Keratinocyte (primary cell): ENCODE measurements around the gene P2RX1. TPM values are rescaled to one million over a fixed set of nuclear protein-coding genes. Genes with fewer than 3 reads are reported as not detected.

ENCODE experiments used
- DNase-seq: peaks from one replicate; pipeline ENCODE4 v3.0.0-alpha.2; 2011; ENCODE audit warnings: low read depth, missing footprints, low spot score
- FAIRE-seq: peaks from 2 replicates; lab custom pipeline; 2011; peaks lifted over from hg19 to GRCh38; lab: Jason Lieb, UNC
- H2AFZ ChIP-seq: 2 replicates; pipeline ENCODE4 v1.6.0; 2012; ENCODE audit warnings: low read length, control low read depth, inconsistent platforms; ENCODE audit not compliant: control insufficient read depth
- H3K27ac ChIP-seq: 2 replicates; pipeline ENCODE4 v1.5.1; 2011; ENCODE audit warnings: low read length; ENCODE audit not compliant: control insufficient read depth, insufficient read depth
- H3K27me3 ChIP-seq: 3 replicates; pipeline ENCODE4 v1.6.0; 2011; ENCODE audit warnings: low read length; ENCODE audit not compliant: control insufficient read depth, insufficient read depth; ENCODE audit errors: extremely low read depth
- H3K36me3 ChIP-seq, 2 experiments: 2 replicates in 1 of 2; 3 replicates in 1 of 2; pipeline ENCODE4 v1.5.1; 2011; ENCODE audit warnings: low read length in 2 of 2, mild to moderate bottlenecking in 1 of 2; ENCODE audit not compliant: control insufficient read depth in 2 of 2, insufficient read depth in 2 of 2; ENCODE audit errors: extremely low read depth in 1 of 2
- H3K4me1 ChIP-seq: 3 replicates; pipeline ENCODE4 v1.5.1; 2011; ENCODE audit warnings: low read length; ENCODE audit not compliant: control insufficient read depth, insufficient read depth; ENCODE audit errors: extremely low read depth
- H3K4me2 ChIP-seq: 3 replicates; pipeline ENCODE4 v1.6.0; 2011; ENCODE audit warnings: low read depth, low read length; ENCODE audit not compliant: control insufficient read depth, insufficient read depth; ENCODE audit errors: extremely low read depth
- H3K4me3 ChIP-seq, 3 experiments: fragments of 200-600 bp in 1 of 3; sonication (generic) in 1 of 3; 2 replicates in 2 of 3; 3 replicates in 1 of 3; pipeline ENCODE4 v1.5.1; 2011 to 2016; ENCODE audit warnings: low read length in 3 of 3, mild to moderate bottlenecking in 3 of 3, control low read depth in 2 of 3, inconsistent platforms in 1 of 3, low read depth in 1 of 3, mixed read lengths in 1 of 3, mixed run types in 1 of 3, moderate library complexity in 1 of 3; ENCODE audit not compliant: control insufficient read depth in 2 of 3, insufficient read depth in 2 of 3; ENCODE audit errors: extremely low read depth in 1 of 3
- H3K79me2 ChIP-seq: 2 replicates; pipeline ENCODE4 v1.6.0; 2012; ENCODE audit warnings: low read length; ENCODE audit not compliant: control insufficient read depth, insufficient read depth
- H3K9ac ChIP-seq: 3 replicates; pipeline ENCODE4 v1.6.0; 2011; ENCODE audit warnings: low read length; ENCODE audit not compliant: control insufficient read depth, insufficient read depth; ENCODE audit errors: extremely low read depth
- H3K9me1 ChIP-seq: 3 replicates; pipeline ENCODE4 v1.6.0; 2011; ENCODE audit warnings: low read length; ENCODE audit not compliant: control insufficient read depth, insufficient read depth; ENCODE audit errors: extremely low read depth
- H3K9me3 ChIP-seq: 2 replicates; pipeline ENCODE4 v1.5.1; 2012; ENCODE audit warnings: low read depth, low read length; ENCODE audit not compliant: control insufficient read depth
- H4K20me1 ChIP-seq: 3 replicates; pipeline ENCODE4 v1.6.0; 2011; ENCODE audit warnings: low read length; ENCODE audit not compliant: control insufficient read depth, insufficient read depth; ENCODE audit errors: extremely low read depth
- EZH2 ChIP-seq: IDR thresholded peaks from one replicate; pipeline ENCODE4 v1.6.1; 2012; ENCODE audit warnings: inconsistent platforms, mild to moderate bottlenecking, low read length, moderate library complexity
- dilution Hi-C: fragments of 300-500 bp; cut with MboI; formaldehyde crosslinking; loops from one replicate; pipeline ENCODE4 v1.7.0; 2020; ENCODE audit warnings: low sequenced_read_pairs; ENCODE audit not compliant: extremely low pct_ligation_motif_present
- polyA plus RNA-seq, 5 experiments: library from polyadenylated mRNA; depleted of rRNA in 3 of 5; stranded (reverse) in 3 of 5; stranded (forward) in 1 of 5; unstranded in 1 of 5; fragments of >200 nt; gene quantifications; 1 replicate in 1 of 5; 2 replicates in 3 of 5; 3 replicates in 1 of 5; pipeline versions ENCODE4 v1.2.1 to v1.2.3, GENCODE V29; 2011 to 2012; ENCODE audit warnings: missing spikeins in 2 of 5, low read depth in 1 of 5, low replicate concordance in 1 of 5
- TF ChIP-seq, protein P1 (sequence below), 3 experiments: IDR thresholded peaks in 1 of 3; conservative IDR thresholded peaks in 1 of 3; optimal IDR thresholded peaks in 1 of 3; 2 replicates in 2 of 3; 3 replicates in 1 of 3; pipeline versions ENCODE3 to v1.5.1; 2011; ENCODE audit warnings: low read length in 3 of 3, mild to moderate bottlenecking in 3 of 3, moderate library complexity in 2 of 3, control low read depth in 1 of 3, inconsistent platforms in 1 of 3; ENCODE audit not compliant: insufficient read depth in 2 of 3; ENCODE audit errors: extremely low read depth in 1 of 3

Gene P2RX1
- polyA plus RNA-seq, 1 donor (not counting 4 experiments of a cell fraction or from before 2014, with no cell fraction given): not detected

DNA sequence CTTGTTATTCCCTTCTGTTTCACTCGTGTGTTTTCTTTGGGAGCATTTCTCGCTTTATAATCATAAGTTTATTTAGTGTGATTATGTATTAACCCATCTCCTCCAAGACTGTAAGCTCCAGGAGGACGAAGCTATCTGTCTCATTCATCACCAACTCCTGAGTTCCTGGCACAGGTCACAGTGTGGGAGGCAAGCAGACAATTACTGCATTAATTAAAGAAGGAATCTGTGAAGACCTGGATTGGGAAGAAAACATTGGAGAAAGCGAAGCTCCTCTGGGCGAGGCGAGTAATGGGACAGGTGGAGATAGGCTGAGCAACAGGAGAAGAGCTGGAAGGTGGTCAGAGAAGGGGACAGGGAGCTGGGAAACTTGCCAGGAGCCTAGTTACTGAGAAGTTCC, 15.6 kb downstream of the P2RX1 start:
- Histone ChIP-seq H4K20me1 (no peaks in the 10 kb centered on the region), H3K9me1 (no peaks in the 10 kb centered on the region), H3K4me2 (no peak overlapping the region), H3K27me3 (no peaks in the 10 kb centered on the region), H3K36me3 (no peaks in the 10 kb centered on the region), H3K27ac (no peak overlapping the region), H2AFZ (no peak overlapping the region), H3K9ac (no peak overlapping the region), H3K9me3 (no peaks in the 10 kb centered on the region), H3K4me3 (no peak overlapping the region), H3K79me2 (no peaks in the 10 kb centered on the region), H3K4me1 (no peaks in the 10 kb centered on the region)
- DNase-seq (no peak), FAIRE-seq (no peak)
- TF ChIP-seq, protein P1, sequence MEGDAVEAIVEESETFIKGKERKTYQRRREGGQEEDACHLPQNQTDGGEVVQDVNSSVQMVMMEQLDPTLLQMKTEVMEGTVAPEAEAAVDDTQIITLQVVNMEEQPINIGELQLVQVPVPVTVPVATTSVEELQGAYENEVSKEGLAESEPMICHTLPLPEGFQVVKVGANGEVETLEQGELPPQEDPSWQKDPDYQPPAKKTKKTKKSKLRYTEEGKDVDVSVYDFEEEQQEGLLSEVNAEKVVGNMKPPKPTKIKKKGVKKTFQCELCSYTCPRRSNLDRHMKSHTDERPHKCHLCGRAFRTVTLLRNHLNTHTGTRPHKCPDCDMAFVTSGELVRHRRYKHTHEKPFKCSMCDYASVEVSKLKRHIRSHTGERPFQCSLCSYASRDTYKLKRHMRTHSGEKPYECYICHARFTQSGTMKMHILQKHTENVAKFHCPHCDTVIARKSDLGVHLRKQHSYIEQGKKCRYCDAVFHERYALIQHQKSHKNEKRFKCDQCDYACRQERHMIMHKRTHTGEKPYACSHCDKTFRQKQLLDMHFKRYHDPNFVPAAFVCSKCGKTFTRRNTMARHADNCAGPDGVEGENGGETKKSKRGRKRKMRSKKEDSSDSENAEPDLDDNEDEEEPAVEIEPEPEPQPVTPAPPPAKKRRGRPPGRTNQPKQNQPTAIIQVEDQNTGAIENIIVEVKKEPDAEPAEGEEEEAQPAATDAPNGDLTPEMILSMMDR (optimal IDR thresholded peaks at IDR 0.05 in 1 of 3, IDR thresholded peaks at IDR 0.05 in 1 of 3, conservative IDR thresholded peaks at IDR 0.05 in 1 of 3; ENCODE audit: extremely low read depth in 1 of 3, insufficient read depth in 2 of 3, low read length in 3 of 3): no peak
- TF ChIP-seq EZH2: no peak
- dilution Hi-C loops: no loop called here

DNA sequence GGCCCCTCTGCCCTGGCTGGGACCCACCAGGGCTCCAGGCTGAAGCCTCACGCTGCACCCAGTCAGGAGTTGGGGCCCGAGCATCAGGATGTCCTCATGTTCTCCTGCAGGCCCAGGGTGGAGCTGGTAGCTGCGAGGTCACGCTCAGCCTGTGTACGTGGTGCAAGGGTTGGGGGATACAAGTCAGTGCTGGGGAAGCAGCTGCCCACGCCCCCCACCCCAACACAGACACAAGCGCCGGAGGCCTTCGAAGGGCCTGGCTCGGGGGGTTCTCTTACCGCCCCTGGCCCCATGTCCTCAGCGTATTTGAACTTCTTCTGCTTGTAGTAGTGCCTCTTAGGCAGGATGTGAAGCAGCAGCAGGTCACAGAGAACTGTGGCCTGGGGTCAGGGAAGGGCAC, 18.5 kb downstream of the P2RX1 start:
- Histone ChIP-seq H3K9me3 (no peaks in the 10 kb centered on the region), H3K9ac (no peak overlapping the region), H3K9me1 (no peaks in the 10 kb centered on the region), H3K4me3 (no peak overlapping the region), H2AFZ (no peak overlapping the region), H4K20me1 (no peaks in the 10 kb centered on the region), H3K79me2 (no peaks in the 10 kb centered on the region), H3K4me1 (peaks cover 8% of the 10 kb centered on the region), H3K36me3 (no peaks in the 10 kb centered on the region), H3K27me3 (no peaks in the 10 kb centered on the region), H3K27ac (no peak overlapping the region), H3K4me2 (no peak overlapping the region)
- DNase-seq (no peak), FAIRE-seq (no peak)
- dilution Hi-C loops: no loop called here
- TF ChIP-seq, protein P1 (optimal IDR thresholded peaks at IDR 0.05 in 1 of 3, IDR thresholded peaks at IDR 0.05 in 1 of 3, conservative IDR thresholded peaks at IDR 0.05 in 1 of 3; ENCODE audit: extremely low read depth in 1 of 3, insufficient read depth in 2 of 3, low read length in 3 of 3): no peak
- TF ChIP-seq EZH2: no peak
